Measurements from ENCODE around the gene HOXA1.
A peak's percentile ranks its signal among the peaks of the same experiment; 100 is the strongest.

The HOXA1 gene

DNA sequence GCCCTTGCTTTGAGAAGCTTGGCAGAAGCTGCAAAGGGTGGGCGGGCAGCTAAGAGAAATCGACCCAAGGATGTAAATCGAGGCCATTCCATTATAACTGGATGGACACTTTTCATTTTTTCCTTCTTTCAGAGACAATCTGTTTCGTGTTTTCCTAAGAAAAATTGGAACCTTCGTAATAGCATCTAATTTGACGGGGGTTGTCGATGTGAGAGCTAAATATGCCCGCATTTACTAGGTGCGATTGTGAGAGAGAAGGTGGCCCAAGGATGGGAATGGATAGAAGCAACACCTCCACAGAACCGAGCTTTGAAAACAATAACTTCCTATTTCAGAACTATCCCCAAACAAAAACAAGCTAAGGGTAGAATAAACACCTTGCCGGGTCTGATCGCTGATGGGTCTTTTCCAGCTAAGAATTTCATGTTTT, 35.6 kb upstream of the HOXA1 start:
- Histone ChIP-seq H3K9ac (ENCODE audit: low read depth in 1 of 2, low read length in 2 of 2) (peak overlapping the region; percentile 55 to 72), H3K9me3 (ENCODE audit: control insufficient read depth in 1 of 2, low read length in 2 of 2) (no peaks in the 10 kb centered on the region), H3K36me3 (ENCODE audit: control insufficient read depth in 1 of 2, insufficient read depth in 2 of 2, low read length in 2 of 2) (no peaks in the 10 kb centered on the region), H3K4me3 (ENCODE audit: low read depth in 1 of 2, low read length in 2 of 2) (peak overlapping the region; percentile 77 to 84), H3K4me1 (ENCODE audit: control insufficient read depth in 1 of 2, insufficient read depth in 2 of 2, low read length in 2 of 2) (peaks cover 27 to 51% of the 10 kb centered on the region in 2 donors), H3K27ac (ENCODE audit: low read depth, low read length) (peak overlapping the region; percentile 92), H3K27me3 (ENCODE audit: control insufficient read depth in 1 of 2, insufficient read depth in 2 of 2, low read length in 2 of 2) (peaks cover 14 to 25% of the 10 kb centered on the region in 2 donors)

DNA sequence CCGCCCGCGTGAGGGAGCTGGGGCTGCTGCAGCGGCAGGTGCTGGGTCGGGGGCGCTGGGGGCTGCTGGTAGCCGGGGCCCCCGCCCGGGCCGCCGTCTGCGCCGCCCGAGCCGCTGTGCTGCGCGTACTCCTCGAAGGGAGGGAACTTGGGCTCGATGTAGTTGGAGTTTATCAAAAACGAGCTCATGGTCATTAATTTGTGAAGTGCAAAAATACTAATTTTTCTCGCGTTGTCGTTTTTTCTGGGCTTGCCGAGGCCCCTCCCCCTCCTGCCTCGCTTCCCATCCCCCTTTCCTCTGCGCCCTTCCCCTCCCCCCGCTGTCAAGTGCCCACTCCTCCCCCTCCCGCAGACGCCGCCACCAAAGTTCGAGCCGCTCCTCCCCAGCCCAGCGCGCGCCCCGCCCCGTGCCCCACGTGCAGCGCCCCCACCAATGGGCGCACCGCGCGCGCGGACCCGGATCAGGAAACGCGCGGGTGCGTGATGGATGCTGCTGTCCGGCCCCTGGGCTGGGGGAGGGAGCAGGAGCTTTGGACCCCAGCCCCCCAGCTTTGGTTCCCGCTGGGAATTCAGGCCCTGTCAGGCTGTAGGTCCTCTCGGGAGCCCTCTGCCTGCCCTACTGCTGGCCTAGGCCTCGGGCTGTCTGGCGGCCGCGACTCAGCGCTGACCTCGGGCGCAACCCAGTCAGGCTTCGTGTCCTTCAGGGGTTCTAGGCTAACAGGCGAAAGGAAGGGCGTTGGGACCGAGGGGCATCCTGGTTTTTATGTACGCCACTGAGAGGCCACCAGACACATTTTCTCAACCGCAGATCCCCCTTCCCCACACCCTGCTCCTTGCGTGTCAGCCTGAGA, 35.0 kb upstream of the HOXA1 start, which contains the start of gene HOXA4:
Gene HOXA4, minus strand, starts transcription at position 218 of the 850 bp plus-strand sequence. Its CDS starts 24 bp downstream, at position 194.
- peak within 1 kb of the TSS; percentile 77 to 84 for H3K4me3 ChIP-seq (ENCODE audit: low read depth in 1 of 2, low read length in 2 of 2)
- peak within 1 kb of the TSS; percentile 55 to 72 for H3K9ac ChIP-seq (ENCODE audit: low read depth in 1 of 2, low read length in 2 of 2)
- H3K36me3 ChIP-seq (ENCODE audit: control insufficient read depth in 1 of 2, insufficient read depth in 2 of 2, low read length in 2 of 2): no peaks in the 10 kb centered on the region
- peaks cover 14 to 25% of the 10 kb centered on the region in 2 donors for H3K27me3 ChIP-seq (ENCODE audit: control insufficient read depth in 1 of 2, insufficient read depth in 2 of 2, low read length in 2 of 2)
- H3K27ac ChIP-seq (ENCODE audit: low read depth, low read length): peak within 1 kb of the TSS; percentile 92
- H3K9me3 ChIP-seq (ENCODE audit: control insufficient read depth in 1 of 2, low read length in 2 of 2): no peaks in the 10 kb centered on the region
- H3K4me1 ChIP-seq (ENCODE audit: control insufficient read depth in 1 of 2, insufficient read depth in 2 of 2, low read length in 2 of 2): peaks cover 23 to 48% of the 10 kb centered on the region in 2 donors

DNA sequence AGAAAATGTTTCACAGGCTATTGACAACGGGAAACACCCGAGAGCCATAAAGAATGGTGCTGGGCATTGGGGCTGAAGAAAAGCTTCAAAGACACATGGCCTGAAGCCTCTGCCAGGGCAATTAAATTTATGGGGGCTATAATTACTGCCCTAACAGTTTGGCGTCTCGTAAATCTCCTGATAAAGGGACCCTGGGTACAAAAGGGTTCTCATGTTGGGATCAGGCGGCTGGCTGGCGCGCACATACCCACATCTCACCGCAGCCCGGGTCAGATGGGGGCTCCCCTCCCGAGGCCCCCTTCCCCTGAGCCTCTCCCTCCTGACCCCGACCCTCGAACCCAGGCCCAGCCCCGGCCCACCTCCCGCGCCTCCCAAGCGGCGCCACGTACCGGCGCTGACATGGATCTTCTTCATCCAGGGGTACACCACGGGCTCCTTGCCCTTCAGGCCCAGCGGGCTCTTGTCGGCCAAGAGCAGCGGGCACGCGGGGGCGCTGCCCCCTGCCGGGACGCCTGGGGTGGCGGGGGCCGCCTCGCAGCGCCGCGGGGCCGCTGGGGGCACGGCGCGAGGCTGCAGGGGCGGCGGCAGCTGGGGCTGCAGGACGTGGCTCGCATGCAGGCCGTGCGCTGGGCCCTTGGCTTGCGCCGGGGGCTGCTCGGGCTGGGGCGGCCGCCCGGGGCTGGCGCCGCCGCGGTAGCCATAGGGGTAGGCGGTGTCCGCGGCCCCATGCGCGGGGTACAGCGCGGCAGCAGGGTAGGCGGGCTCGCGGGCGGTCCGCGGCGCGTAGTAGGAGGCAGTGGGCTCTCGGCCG, 34.1 kb upstream of the HOXA1 start:
- peaks cover 14 to 20% of the 10 kb centered on the region in 2 donors for H3K27me3 ChIP-seq (ENCODE audit: control insufficient read depth in 1 of 2, insufficient read depth in 2 of 2, low read length in 2 of 2)
- H3K36me3 ChIP-seq (ENCODE audit: control insufficient read depth in 1 of 2, insufficient read depth in 2 of 2, low read length in 2 of 2): no peaks in the 10 kb centered on the region
- H3K9me3 ChIP-seq (ENCODE audit: control insufficient read depth in 1 of 2, low read length in 2 of 2): no peaks in the 10 kb centered on the region
- H3K4me3 ChIP-seq (ENCODE audit: low read depth in 1 of 2, low read length in 2 of 2): peak overlapping the region; percentile 61 to 84
- peak overlapping the region; percentile 63 for H3K27ac ChIP-seq (ENCODE audit: low read depth, low read length)
- H3K4me1 ChIP-seq (ENCODE audit: control insufficient read depth in 1 of 2, insufficient read depth in 2 of 2, low read length in 2 of 2): peaks cover 15 to 47% of the 10 kb centered on the region in 2 donors
- H3K9ac ChIP-seq (ENCODE audit: low read depth in 1 of 2, low read length in 2 of 2): peak overlapping the region; percentile 40 to 53

DNA sequence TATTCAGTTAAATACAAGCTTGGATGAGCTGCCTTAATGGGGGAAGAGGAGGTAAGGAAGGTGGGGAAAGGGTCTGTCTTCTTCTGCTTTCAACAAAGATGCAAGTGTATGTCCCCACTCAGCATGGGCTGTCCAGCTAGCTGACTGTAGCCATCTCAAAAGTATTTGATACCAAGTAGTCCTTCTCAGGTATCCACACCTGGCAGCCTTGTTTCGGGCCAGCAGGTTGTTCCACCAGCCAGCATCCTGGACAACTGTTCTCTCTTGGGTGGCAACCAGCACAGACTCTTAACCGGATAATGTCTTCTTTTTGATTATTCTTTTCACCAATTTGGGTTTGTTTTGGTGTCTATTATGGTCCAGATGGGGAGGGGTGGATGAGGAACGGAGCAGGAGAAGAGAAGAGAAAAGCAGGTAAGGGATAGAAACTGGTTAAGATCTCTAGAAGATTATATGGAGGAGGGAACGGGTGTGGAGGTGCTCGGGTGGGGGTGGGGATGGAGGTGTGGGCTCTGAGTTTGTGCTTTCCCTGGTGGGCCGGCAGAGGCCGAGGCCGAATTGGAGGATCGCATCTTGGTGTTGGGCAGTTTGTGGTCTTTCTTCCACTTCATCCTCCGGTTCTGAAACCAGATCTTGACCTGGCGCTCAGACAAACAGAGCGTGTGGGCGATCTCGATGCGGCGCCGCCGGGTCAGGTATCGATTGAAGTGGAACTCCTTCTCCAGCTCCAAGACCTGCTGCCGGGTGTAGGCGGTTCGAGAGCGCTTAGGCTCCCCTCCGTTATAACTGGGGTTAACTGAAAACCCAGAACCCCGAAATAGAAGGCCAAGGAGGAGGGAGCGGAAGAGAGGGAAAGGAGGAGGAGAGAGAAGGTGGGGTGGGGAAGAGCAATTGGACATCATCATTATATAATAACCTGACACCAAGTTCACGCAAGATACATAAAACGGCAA, 33.3 kb upstream of the HOXA1 start:
- H3K4me3 ChIP-seq (ENCODE audit: low read depth in 1 of 2, low read length in 2 of 2): peak overlapping the region; percentile 55 to 65
- H3K9me3 ChIP-seq (ENCODE audit: control insufficient read depth in 1 of 2, low read length in 2 of 2): no peaks in the 10 kb centered on the region
- H3K36me3 ChIP-seq (ENCODE audit: control insufficient read depth in 1 of 2, insufficient read depth in 2 of 2, low read length in 2 of 2): no peaks in the 10 kb centered on the region
- H3K27me3 ChIP-seq (ENCODE audit: control insufficient read depth in 1 of 2, insufficient read depth in 2 of 2, low read length in 2 of 2): peaks cover 12% of the 10 kb centered on the region in 2 donors
- peaks cover 22 to 44% of the 10 kb centered on the region in 2 donors for H3K4me1 ChIP-seq (ENCODE audit: control insufficient read depth in 1 of 2, insufficient read depth in 2 of 2, low read length in 2 of 2)
- H3K27ac ChIP-seq (ENCODE audit: low read depth, low read length): no peak overlapping the region
- peak overlapping the region; percentile 40 to 53 for H3K9ac ChIP-seq (ENCODE audit: low read depth in 1 of 2, low read length in 2 of 2)

DNA sequence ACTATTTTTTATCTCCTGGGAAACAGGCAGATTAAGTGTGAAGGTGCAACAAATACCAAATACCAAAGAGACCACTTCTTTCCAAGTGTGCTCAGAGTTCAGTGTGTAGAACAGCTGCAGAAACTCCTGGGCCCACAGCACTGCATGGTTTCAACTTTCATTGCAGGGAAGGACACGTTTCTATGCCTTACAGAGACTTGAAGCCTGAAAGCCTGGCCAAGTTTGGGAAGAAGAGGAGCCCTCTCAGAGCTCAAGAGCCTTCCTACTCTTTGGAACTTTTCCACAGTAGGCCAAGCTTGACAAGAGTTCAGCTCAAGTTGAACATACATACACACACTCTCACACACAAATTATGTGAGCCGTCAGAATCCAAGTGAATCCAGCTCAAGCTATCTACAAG, 32.2 kb upstream of the HOXA1 start:
- Histone ChIP-seq H3K27ac (ENCODE audit: low read depth, low read length) (no peak overlapping the region), H3K9me3 (ENCODE audit: control insufficient read depth in 1 of 2, low read length in 2 of 2) (no peaks in the 10 kb centered on the region), H3K4me3 (ENCODE audit: low read depth in 1 of 2, low read length in 2 of 2) (no peak overlapping the region), H3K27me3 (ENCODE audit: control insufficient read depth in 1 of 2, insufficient read depth in 2 of 2, low read length in 2 of 2) (peaks cover 6% of the 10 kb centered on the region in 2 donors), H3K4me1 (ENCODE audit: control insufficient read depth in 1 of 2, insufficient read depth in 2 of 2, low read length in 2 of 2) (peaks cover 31 to 43% of the 10 kb centered on the region in 2 donors), H3K9ac (ENCODE audit: low read depth in 1 of 2, low read length in 2 of 2) (no peak overlapping the region), H3K36me3 (ENCODE audit: control insufficient read depth in 1 of 2, insufficient read depth in 2 of 2, low read length in 2 of 2) (no peaks in the 10 kb centered on the region)

DNA sequence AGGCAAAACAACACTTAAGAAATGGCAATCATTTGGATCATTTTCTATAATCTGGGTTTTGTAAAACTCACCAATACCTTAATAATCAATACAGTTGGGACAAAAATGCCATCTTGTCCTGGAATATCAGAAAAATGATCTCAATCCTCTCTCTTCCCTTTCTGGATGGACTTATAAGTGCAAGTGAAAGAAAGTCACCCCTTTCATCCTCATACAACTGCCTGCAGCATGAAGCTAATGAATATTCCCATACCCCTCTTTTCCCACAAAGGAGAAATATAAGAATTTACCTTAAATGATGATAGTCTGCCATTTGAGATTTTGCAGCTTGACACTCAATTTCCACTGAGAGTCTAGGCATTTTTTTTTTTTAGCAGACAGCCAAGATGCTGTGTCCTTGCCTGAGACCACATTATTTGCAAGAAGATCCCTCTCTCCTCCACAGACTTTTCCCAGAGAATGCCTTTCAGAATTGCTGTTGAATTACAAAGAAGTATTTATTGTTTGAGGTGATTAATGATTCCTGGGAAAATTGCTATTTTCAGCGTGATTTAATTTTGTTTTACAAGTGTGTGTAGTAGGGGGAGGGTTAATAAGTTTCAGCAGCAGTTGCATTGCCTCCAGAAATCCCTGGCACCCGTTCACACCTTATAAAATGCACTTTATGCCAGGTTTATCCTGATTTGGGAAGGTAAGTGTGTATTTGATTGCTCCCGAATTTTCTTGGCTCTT, 31.0 kb upstream of the HOXA1 start:
- Histone ChIP-seq H3K9ac (ENCODE audit: low read depth in 1 of 2, low read length in 2 of 2) (no peak overlapping the region), H3K36me3 (ENCODE audit: control insufficient read depth in 1 of 2, insufficient read depth in 2 of 2, low read length in 2 of 2) (no peaks in the 10 kb centered on the region), H3K27me3 (ENCODE audit: control insufficient read depth in 1 of 2, insufficient read depth in 2 of 2, low read length in 2 of 2) (peaks cover 0 to 6% of the 10 kb centered on the region in 2 donors), H3K9me3 (ENCODE audit: control insufficient read depth in 1 of 2, low read length in 2 of 2) (no peaks in the 10 kb centered on the region), H3K27ac (ENCODE audit: low read depth, low read length) (no peak overlapping the region), H3K4me3 (ENCODE audit: low read depth in 1 of 2, low read length in 2 of 2) (no peak overlapping the region), H3K4me1 (ENCODE audit: control insufficient read depth in 1 of 2, insufficient read depth in 2 of 2, low read length in 2 of 2) (peaks cover 31 to 43% of the 10 kb centered on the region in 2 donors)

DNA sequence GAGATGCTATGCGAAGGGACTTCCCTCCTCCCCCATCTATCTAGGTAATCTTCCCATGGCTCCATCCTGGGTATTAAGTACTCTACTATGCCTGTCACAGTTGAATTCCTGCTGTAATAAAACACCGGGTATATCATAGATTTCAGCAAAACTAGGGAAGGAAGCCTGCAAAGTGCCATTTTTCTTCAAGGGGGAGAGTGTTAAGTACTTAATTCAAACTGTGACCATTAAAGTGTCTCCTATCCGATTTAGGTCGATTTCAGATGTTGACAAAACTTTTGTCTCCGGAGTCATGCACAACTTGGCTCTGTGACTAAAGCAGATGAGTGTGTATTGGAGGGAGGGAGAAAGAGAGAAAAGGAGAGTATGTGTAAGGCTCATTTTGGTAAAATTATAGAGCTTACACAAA, 30.2 kb upstream of the HOXA1 start:
- Histone ChIP-seq H3K4me3 (ENCODE audit: low read depth in 1 of 2, low read length in 2 of 2) (no peak overlapping the region), H3K27me3 (ENCODE audit: control insufficient read depth in 1 of 2, insufficient read depth in 2 of 2, low read length in 2 of 2) (peaks cover 0 to 6% of the 10 kb centered on the region in 2 donors), H3K27ac (ENCODE audit: low read depth, low read length) (no peak overlapping the region)

DNA sequence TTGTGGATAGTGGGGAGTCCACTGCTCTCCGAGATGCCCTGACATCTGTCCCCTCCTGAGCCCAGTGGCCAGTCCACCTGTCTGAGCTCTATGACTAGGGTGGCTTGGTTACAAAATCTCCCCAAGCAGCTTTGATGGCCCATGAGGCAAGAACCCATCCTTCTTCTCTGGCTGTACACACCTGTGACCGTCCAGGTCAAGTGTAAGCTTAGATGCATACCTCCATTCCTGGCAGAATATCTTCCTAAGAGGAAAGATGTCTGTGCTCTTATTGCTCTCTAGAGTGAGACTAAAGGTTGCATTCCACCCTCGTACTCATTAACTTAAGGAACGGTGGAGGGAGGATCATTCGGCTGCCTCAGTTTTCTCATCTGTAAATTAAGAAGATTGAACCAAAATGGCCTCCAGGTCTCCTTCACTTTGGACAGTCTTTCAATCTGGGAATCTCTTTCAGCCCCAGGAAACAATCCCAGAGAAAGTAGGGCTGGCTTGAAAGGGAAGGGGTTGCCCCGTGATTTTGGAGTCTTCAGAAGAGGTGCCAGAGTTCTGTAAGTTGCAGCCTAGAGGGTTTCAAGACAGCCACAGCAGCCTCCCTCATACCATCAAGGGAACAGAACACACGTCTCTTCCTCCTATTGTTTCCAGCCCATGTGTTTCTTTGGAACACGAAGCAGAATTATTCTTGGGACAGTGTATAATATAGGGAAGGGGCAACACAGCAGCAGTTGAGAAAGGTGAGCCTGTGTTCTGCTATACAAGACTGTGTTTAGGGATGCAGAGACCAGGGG, 29.3 kb upstream of the HOXA1 start:
- Histone ChIP-seq H3K36me3 (ENCODE audit: control insufficient read depth in 1 of 2, insufficient read depth in 2 of 2, low read length in 2 of 2) (no peaks in the 10 kb centered on the region), H3K4me3 (ENCODE audit: low read depth in 1 of 2, low read length in 2 of 2) (peak overlapping the region in 1 of 2 donors; percentile 75), H3K27ac (ENCODE audit: low read depth, low read length) (no peak overlapping the region), H3K9me3 (ENCODE audit: control insufficient read depth in 1 of 2, low read length in 2 of 2) (no peaks in the 10 kb centered on the region), H3K9ac (ENCODE audit: low read depth in 1 of 2, low read length in 2 of 2) (no peak overlapping the region), H3K27me3 (ENCODE audit: control insufficient read depth in 1 of 2, insufficient read depth in 2 of 2, low read length in 2 of 2) (peaks cover 0 to 6% of the 10 kb centered on the region in 2 donors), H3K4me1 (ENCODE audit: control insufficient read depth in 1 of 2, insufficient read depth in 2 of 2, low read length in 2 of 2) (peaks cover 35 to 49% of the 10 kb centered on the region in 2 donors)

More for the DNA sequence above, 30.2 kb upstream of the HOXA1 start:
- Histone ChIP-seq H3K9me3 (ENCODE audit: control insufficient read depth in 1 of 2, low read length in 2 of 2) (no peaks in the 10 kb centered on the region), H3K9ac (ENCODE audit: low read depth in 1 of 2, low read length in 2 of 2) (no peak overlapping the region), H3K36me3 (ENCODE audit: control insufficient read depth in 1 of 2, insufficient read depth in 2 of 2, low read length in 2 of 2) (no peaks in the 10 kb centered on the region), H3K4me1 (ENCODE audit: control insufficient read depth in 1 of 2, insufficient read depth in 2 of 2, low read length in 2 of 2) (peaks cover 28 to 42% of the 10 kb centered on the region in 2 donors)
